T47D (cell line): Measurements from ENCODE around the gene CTDNEP1.

Experiments
- DNase-seq, 2 experiments: peaks; one replicate each; pipeline versions ENCODE4 v3.0.0 to v3.0.0-alpha.2; 2011 to 2012; ENCODE audit warnings: low read depth in 1 of 2, low spot score in 1 of 2
- JUND ChIP-seq: IDR thresholded peaks from 2 replicates; pipeline ENCODE4 v1.6.1; 2012; ENCODE audit warnings: low read depth
- in situ Hi-C: cut with HindIII; loops from 2 replicates; pipeline ENCODE4 v1.10.0; 2016; ENCODE audit warnings: low sequenced_read_pairs, low pct_unique_long_range_greater_than_20kb

The CTDNEP1 gene

DNA sequence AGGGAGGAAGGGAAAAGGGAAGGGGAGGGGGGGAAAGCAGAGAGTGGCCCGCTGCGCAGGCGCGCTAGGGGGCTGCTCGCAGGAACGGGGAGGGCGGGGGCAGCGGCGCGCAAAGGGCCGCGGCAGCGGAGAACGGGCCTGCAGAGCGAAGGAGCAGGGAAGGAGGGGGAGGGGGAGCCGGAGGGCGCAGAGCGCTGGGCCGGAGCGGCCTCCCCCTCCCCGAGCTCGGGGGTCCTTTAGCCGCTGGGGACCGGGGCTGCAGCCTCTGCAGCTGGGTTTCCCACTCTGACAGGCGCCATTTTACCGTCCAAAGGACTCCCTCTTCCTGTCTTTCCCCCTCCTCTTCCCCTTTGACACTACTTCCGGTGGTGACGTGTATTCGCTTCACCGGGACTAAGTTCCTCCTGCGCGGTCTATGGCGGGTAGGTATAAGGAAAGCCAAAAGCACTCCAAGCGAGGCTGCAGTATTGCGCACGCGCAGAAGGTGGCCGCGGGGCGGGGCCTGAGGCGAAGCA lies at the start of gene CTDNEP1:
Gene CTDNEP1, minus strand, starts transcription at position 74 of the 515 bp plus-strand sequence. CDS start 438 bp downstream, outside the sequence.
- no peak for TF ChIP-seq JUND
- peak; percentile 87 to 99 for DNase-seq
- in situ Hi-C loops: no loop called here

- no peak for TF ChIP-seq JUND
- in situ Hi-C loops: no loop called here
- DNase-seq: peak; percentile 58 to 80
Observed at GRCh38 chr17:7296189-7296861, 44.8 kb upstream of the CTDNEP1 start.

GRCh38 chr17:7295230-7296180 lies 44.0 kb upstream of the CTDNEP1 start:
- TF ChIP-seq JUND: no peak
- in situ Hi-C loops: no loop called here
- peak in 1 of 2 experiments; percentile 88 for DNase-seq

DNA sequence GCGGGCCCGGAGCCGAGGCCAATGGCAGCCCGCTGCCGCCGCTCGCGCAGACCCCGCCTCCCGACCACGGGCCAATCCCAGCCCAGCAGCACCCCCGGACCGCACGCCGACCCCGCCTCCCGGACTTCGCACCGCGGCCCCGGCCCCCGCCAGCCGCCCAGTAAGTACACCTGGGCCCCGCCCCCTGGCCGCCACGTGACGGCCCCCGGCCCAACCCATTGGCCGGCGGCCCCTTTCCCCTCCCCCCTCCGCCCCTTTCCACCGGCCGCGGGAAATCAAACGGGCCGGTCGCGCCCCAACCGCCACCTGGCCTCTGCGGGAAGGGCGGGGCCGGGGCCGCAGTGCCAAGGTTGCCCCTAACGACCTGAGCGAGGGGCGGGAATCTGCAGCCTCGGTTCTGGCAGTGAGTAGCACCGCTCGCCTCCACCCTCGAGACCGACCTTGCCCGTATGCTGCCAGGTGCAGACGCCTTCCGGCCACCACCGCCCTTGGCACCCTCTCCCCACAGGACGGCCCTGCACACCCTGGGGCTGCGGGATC lies 43.1 kb upstream of the CTDNEP1 start, which contains the start of gene YBX2:
Gene YBX2, minus strand, starts transcription at position 26 of the 540 bp plus-strand sequence. CDS start 139 bp downstream, outside the sequence.
- peak; percentile 91 to 94 for DNase-seq
- TF ChIP-seq JUND: no peak

GRCh38 chr17:7293816-7294613 lies 42.5 kb upstream of the CTDNEP1 start:
- no peak for TF ChIP-seq JUND
- DNase-seq: peak in 1 of 2 experiments; percentile 87
- in situ Hi-C loops: no loop called here

More for the DNA sequence above, 43.1 kb upstream of the CTDNEP1 start, which contains the start of gene YBX2:
- in situ Hi-C loops: no loop called here

- in situ Hi-C loops: no loop called here
- no peak for TF ChIP-seq JUND
- no peak for DNase-seq
Observed at GRCh38 chr17:7293159-7293558, 41.6 kb upstream of the CTDNEP1 start.

DNA sequence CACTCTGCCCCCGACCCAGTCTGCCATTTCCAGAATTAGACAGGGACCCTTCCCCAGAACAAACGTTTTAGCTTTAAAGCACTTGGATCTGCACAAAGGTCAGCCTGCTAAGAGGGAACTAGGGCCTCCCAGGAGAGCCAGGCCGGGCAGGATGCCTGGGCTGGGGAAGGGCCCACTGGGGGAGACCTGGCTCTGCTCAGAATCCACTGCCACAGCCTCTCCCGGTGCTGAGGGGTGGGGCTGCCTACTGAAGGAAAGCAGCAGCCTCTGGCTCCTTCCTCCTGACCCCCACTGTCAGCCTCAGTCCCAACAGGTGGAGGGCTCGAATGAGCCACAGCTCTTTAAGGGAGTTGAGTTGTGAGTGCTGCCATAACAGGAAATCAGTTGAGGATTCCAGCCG lies 41.2 kb upstream of the CTDNEP1 start:
- in situ Hi-C loops: no loop called here
- no peak for DNase-seq
- no peak for TF ChIP-seq JUND

GRCh38 chr17:7292194-7292593 lies 40.7 kb upstream of the CTDNEP1 start:
- no peak for TF ChIP-seq JUND
- in situ Hi-C loops: no loop called here
- no peak for DNase-seq

GRCh38 chr17:7290685-7291084 lies 39.2 kb upstream of the CTDNEP1 start:
- no peak for DNase-seq
- in situ Hi-C loops: no loop called here
- no peak for TF ChIP-seq JUND

DNA sequence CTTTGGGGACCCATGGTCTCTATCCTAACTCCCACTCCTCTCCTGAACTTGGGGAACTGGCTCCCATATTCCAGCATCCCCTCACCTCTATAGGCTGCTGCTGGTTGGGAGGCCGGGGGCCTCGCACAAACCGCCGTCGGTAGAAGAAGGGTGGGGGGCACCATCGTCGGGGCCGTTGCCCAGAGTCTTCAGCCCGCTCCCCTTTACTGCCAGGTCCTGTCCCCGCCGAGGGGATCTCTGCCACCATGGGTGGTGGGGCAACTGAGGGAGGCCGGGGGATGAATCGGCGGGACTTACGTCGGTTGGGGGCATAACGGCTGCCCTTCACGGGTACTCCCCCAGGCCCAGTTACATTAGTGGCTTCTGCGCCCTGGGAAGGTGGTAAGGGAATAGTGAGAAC lies 38.6 kb upstream of the CTDNEP1 start:
- no peak for TF ChIP-seq JUND
- no peak for DNase-seq
- in situ Hi-C loops: no loop called here

DNA sequence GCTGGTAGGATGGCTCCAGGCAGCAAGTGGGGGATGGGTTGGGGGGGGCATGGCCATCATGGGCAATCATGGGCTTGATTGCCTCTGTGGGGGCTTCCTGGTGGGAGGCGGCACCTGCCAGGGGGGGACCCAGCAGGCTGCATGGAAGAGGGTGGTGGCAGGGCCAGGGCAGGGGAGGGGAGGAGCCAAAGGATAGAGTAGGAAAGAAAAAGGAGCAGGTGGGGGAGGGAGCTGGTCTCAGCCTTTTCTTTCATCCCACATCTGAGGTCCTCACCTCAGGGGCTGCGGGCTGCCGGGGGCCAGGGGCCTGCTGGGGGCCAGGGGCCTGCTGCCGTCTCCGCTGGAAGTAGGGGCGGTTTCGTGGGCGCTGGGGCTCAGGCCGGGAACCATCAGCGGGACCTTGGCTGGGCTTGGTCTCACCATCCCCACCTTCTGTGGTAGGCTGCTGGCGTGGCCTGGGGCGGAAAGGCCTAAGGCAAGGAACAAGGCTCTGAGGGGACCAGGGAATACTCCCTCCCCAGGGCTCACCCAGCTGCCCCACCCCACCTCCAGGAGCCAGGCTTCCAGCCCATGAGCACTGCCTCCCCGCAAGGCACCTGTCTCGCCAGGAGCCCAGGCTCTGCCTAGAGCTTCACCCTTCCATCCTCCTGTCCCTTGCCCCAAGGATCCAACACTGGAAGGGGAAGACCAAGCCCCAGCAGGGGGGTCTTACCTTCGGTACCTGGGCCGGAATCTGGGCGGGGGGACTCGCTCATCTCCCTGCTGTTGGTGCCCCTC lies 37.9 kb upstream of the CTDNEP1 start:
- no peak for DNase-seq
- in situ Hi-C loops: no loop called here

More for the DNA sequence above, 37.9 kb upstream of the CTDNEP1 start:
- no peak for TF ChIP-seq JUND
